Gastrocnemius medialis (tissue), 4 donors: Measurements from ENCODE around the gene PPP1CC. TPM values are rescaled to one million over a fixed set of nuclear protein-coding genes. Genes with fewer than 3 reads are reported as not detected.

ENCODE experiments used
- ATAC-seq, 2 donors: fragments of 150-250 bp; one replicate each; pipeline ENCODE4 v1.9.1; 2016
- DNase-seq, 2 donors: peaks; one replicate each; pipeline ENCODE4 v3.0.0-alpha.2; 2019
- H3K27ac ChIP-seq, 4 donors: fragments of 200-600 bp; sonication (generic); 1 replicate in 1 of 4; 2 replicates in 3 of 4; pipeline ENCODE4 v1.5.1; 2016 to 2018; ENCODE audit warnings: mild to moderate bottlenecking in 2 of 4, moderate library complexity in 1 of 4
- H3K27me3 ChIP-seq, 3 donors: fragments of 200-600 bp; sonication (generic) in 2 of 3; 1 replicate in 1 of 3; 2 replicates in 2 of 3; pipeline versions ENCODE4 v1.5.1 to v1.6.0; 2016 to 2019; ENCODE audit warnings: mild to moderate bottlenecking in 1 of 3, moderate library complexity in 1 of 3
- H3K36me3 ChIP-seq, 2 donors: fragments of 200-600 bp; sonication (generic) in 1 of 2; one replicate each; pipeline ENCODE4 v1.5.1; 2017 to 2018
- H3K4me1 ChIP-seq, 2 donors: fragments of 200-600 bp; sonication (generic) in 1 of 2; one replicate each; pipeline ENCODE4 v1.5.1; 2016 to 2017; ENCODE audit warnings: mild to moderate bottlenecking in 2 of 2
- H3K4me3 ChIP-seq, 4 donors: fragments of 200-600 bp; sonication (generic) in 3 of 4; 1 replicate in 1 of 4; 2 replicates in 3 of 4; pipeline ENCODE4 v1.5.1; 2016 to 2019; ENCODE audit warnings: mild to moderate bottlenecking in 2 of 4
- H3K9me3 ChIP-seq, 3 donors: fragments of 200-600 bp; sonication (generic) in 2 of 3; 1 replicate in 1 of 3; 2 replicates in 2 of 3; pipeline ENCODE4 v1.5.1; 2016 to 2019
- POLR2A ChIP-seq, 2 donors: fragments of 450-650 bp; IDR thresholded peaks; one replicate each; pipeline ENCODE4 v1.6.1; 2017; ENCODE audit warnings: antibody characterized with exemption in 2 of 2, mild to moderate bottlenecking in 2 of 2, moderate library complexity in 2 of 2
- in situ Hi-C, 4 donors: fragments of 200-750 bp; cut with MboI; loops; one replicate each; pipeline versions ENCODE4 v1.15.0 to v1.8.0; 2017; ENCODE audit warnings: low sequenced_read_pairs in 4 of 4
- intact Hi-C: fragments of 100-400 bp; cut with DNase I; formaldehyde crosslinking; loops from one replicate; pipeline ENCODE4 v1.15.1; 2023; ENCODE audit warnings: low total_unique reads
- total RNA-seq, 4 donors: library from RNA; depleted of rRNA; stranded (reverse); fragments of >200 nt; gene quantifications; one replicate each; pipeline versions ENCODE4 v1.1.0 to v1.2.3, GENCODE V29; 2016
- TF ChIP-seq, protein P1 (sequence below), 5 experiments: fragments of 450-650 bp in 3 of 5; fragments of 200-600 bp in 2 of 5; sonication (generic) in 2 of 5; IDR thresholded peaks in 4 of 5; conservative IDR thresholded peaks in 1 of 5; 1 replicate in 4 of 5; 2 replicates in 1 of 5; pipeline ENCODE4 v1.5.1; 2016 to 2019; ENCODE audit warnings: antibody characterized with exemption in 5 of 5, mild to moderate bottlenecking in 3 of 5, moderate library complexity in 3 of 5

The PPP1CC gene
- total RNA-seq, 4 donors from 2014 or later: 96.4 to 226 (median 154) TPM

DNA sequence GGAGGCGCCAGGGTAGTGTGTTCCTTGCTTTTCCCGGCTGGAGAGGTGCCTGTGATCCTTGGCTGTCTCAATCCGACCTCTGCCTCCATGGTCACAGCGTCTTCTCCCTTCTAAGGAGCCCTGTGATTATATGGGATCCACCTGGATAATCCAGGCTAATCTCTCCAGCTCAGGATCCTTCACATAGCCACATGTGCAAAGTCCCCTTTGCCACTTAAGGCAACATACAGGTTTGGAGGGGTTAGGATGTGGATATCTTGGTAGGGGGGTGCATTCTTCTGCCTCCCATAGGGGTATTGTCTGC, 52.6 kb downstream of the PPP1CC start:
- ATAC-seq (no peak), DNase-seq (no peak)
- Histone ChIP-seq H3K9me3 (no peaks in the 10 kb centered on the region), H3K4me3 (peak overlapping the region in 1 of 4 donors; percentile 72), H3K27ac (peak overlapping the region in 3 of 4 donors; percentile 63 to 77 (median 74)), H3K27me3 (peaks cover 0 to 5% (median 0%) of the 10 kb centered on the region in 3 donors), H3K36me3 (no peaks in the 10 kb centered on the region), H3K4me1 (peaks cover 8 to 11% of the 10 kb centered on the region in 2 donors)
- in situ Hi-C loops (loop anchor here in 3 of 4 donors (10.0 kb wide), 2 partner anchors 65 to 75 kb away; partner anchors contain the start of gene TCTN1 (in 2 of the 3)), intact Hi-C loops (no loop called here)
- no peak for TF ChIP-seq POLR2A (IDR thresholded peaks at IDR 0.05)
- TF ChIP-seq, protein P1, sequence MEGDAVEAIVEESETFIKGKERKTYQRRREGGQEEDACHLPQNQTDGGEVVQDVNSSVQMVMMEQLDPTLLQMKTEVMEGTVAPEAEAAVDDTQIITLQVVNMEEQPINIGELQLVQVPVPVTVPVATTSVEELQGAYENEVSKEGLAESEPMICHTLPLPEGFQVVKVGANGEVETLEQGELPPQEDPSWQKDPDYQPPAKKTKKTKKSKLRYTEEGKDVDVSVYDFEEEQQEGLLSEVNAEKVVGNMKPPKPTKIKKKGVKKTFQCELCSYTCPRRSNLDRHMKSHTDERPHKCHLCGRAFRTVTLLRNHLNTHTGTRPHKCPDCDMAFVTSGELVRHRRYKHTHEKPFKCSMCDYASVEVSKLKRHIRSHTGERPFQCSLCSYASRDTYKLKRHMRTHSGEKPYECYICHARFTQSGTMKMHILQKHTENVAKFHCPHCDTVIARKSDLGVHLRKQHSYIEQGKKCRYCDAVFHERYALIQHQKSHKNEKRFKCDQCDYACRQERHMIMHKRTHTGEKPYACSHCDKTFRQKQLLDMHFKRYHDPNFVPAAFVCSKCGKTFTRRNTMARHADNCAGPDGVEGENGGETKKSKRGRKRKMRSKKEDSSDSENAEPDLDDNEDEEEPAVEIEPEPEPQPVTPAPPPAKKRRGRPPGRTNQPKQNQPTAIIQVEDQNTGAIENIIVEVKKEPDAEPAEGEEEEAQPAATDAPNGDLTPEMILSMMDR (IDR thresholded peaks at IDR 0.05 in 4 of 5, conservative IDR thresholded peaks at IDR 0.05 in 1 of 5): no peak

DNA sequence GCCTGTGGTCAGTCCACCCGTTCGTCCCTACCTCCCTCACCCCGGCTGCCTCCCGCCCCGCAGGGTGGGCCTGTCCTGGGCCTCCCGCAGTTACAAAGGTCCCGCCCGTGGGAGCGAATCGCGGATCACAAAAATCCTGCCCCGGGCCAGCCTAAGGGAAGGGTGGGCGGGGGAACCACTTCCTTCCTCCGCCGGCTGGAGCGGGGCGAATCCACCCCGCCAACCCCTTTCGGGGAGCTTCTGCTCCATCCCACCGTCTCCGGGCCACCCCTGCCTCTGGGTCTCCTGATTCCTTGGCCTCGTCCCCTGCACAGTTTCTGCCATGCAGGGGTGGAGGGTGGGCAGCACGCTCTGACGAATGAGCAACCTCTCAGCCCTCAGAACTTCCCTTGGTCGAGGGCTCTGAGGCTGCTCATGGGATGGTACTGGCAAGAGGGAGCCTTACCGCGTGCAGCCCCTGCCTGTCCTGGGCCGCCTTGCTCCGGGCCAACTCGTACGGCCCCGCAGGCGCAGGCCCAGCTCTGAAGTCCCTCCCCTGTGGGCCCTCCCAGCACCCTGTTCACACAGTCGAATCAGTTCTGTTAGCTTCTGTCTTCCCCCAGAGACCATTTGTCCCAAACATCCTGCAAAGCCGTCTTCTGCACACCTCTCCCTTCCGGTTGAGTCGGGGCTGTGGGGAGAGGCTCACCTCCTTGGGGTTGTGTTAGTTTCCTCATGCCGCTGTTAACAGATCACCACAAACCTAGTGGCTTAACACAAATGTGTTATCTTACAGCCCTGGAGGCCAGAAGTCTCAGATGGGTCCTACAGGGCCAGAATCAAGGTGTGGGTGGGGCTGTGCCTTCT, 53.2 kb downstream of the PPP1CC start:
- Histone ChIP-seq H3K27me3 (peaks cover 0 to 5% (median 0%) of the 10 kb centered on the region in 3 donors), H3K4me3 (peak overlapping the region; percentile 69 to 91 (median 74)), H3K36me3 (no peaks in the 10 kb centered on the region), H3K27ac (peak overlapping the region; percentile 63 to 77 (median 72)), H3K4me1 (peaks cover 6 to 11% of the 10 kb centered on the region in 2 donors), H3K9me3 (no peaks in the 10 kb centered on the region)
- ATAC-seq (peak; percentile 55), DNase-seq (peak; percentile 34 to 35)
- in situ Hi-C loops: loop anchor here in 3 of 4 donors (10.0 kb wide), 2 partner anchors 65 to 75 kb away; partner anchors contain the start of gene TCTN1 (in 2 of the 3)
- intact Hi-C loops: no loop called here
- no peak for TF ChIP-seq POLR2A (IDR thresholded peaks at IDR 0.05)
- TF ChIP-seq, protein P1 (IDR thresholded peaks at IDR 0.05 in 4 of 5, conservative IDR thresholded peaks at IDR 0.05 in 1 of 5): no peak

DNA sequence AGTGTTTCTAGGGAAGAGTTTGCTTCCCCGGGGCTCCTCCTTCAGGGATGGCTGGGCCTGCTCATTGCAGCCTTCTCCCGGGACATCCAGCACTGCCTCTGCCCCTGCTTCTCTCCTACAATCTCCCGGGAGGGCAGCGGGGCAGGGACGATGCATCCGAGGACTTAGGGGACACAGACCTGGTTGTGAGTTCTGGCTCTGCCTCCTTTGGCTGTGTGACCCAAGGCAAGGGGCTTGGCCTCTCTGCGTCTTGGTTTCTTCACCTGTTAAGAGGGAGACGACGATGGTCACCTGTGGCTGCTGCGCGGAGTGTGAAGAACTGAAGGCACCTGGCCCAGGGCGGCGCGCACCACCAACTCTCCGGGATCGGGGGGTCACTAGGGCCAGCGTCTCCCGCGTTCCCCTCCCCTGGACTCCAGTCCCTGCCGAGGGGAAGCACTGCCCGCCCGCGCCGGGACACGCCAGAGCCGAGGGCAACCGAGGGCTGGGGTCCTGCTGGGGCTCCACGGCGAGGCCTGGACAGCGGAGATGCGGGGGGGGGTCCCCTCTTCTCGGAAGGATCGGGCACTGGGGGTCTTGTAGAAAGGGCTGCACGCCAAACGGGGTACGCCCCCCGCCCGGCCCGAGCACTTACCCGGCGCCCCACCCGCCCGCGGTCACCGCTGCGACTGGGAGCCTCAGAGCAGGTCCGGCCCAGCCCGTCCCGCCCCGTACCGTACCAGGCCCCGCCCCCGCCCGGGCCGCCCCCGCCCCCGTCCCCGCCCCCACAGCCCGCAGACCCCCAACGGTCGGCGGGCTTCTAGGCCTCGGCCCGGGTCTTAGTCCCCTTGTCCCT, 54.0 kb downstream of the PPP1CC start, which contains the start of gene HVCN1:
Gene HVCN1, minus strand, starts transcription at position 670 of the 835 bp plus-strand sequence. CDS start 5,870 bp downstream, outside the sequence.
- Histone ChIP-seq H3K4me3 (peak within 1 kb of the TSS; percentile 69 to 91 (median 74)), H3K4me1 (peaks cover 0 to 11% of the 10 kb centered on the region in 2 donors), H3K27ac (peak within 1 kb of the TSS; percentile 63 to 77 (median 72)), H3K9me3 (no peaks in the 10 kb centered on the region), H3K27me3 (peaks cover 0 to 5% (median 0%) of the 10 kb centered on the region in 3 donors), H3K36me3 (no peaks in the 10 kb centered on the region)
- intact Hi-C loops (no loop called here), in situ Hi-C loops (no loop called here)
- DNase-seq: peak in 1 of 2 donors; percentile 22
- TF ChIP-seq, protein P1 (IDR thresholded peaks at IDR 0.05 in 4 of 5, conservative IDR thresholded peaks at IDR 0.05 in 1 of 5): no peak
- no peak for TF ChIP-seq POLR2A (IDR thresholded peaks at IDR 0.05)
- ATAC-seq: peak; percentile 63 to 79

DNA sequence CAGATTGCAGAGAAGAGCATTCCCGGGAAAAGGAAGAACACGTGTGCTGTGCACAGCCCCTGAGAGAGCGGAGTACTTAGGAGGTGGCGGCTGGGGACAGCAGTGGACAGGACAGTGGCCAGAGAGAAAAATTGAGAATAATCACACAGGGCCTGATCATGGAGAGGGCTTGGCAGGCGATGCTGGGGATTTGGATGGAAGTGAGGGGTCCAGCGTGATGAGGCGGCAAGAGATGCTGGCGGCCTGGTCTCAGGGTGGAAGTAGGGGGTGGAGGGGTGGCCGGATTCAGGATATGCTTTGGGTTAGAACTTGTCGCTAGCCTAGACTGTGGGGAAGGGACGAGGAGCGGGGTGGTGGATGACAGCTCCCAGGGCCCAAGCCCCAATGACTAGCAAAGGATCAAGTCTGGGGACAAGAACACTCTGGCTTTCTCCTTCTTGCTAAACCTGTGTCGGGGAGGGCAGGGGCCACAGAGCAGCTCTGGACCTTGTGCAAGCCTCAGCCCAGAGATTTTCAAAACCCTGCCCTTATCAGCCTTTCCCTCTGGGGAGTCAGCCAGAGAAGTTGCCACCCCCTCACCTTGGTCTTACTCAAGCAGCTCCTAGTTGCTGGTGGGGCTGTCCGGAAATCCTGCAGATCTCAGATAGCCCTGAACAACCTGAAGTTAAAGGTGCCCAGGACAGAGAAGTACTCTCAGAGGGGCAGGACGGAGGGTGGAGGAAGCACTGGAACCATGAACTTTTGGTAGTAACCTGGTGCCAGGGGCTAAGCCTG, 55.1 kb downstream of the PPP1CC start:
- TF ChIP-seq, protein P1 (IDR thresholded peaks at IDR 0.05 in 4 of 5, conservative IDR thresholded peaks at IDR 0.05 in 1 of 5): no peak
- no peak for TF ChIP-seq POLR2A (IDR thresholded peaks at IDR 0.05)
- DNase-seq: no peak
- no peak for ATAC-seq
- H3K36me3 ChIP-seq: no peaks in the 10 kb centered on the region
- in situ Hi-C loops: no loop called here
- H3K9me3 ChIP-seq: no peaks in the 10 kb centered on the region
- intact Hi-C loops: no loop called here
- H3K4me1 ChIP-seq: peaks cover 0 to 11% of the 10 kb centered on the region in 2 donors
- peaks cover 0 to 5% (median 0%) of the 10 kb centered on the region in 3 donors for H3K27me3 ChIP-seq
- H3K4me3 ChIP-seq: peak overlapping the region in 1 of 4 donors; percentile 72
- H3K27ac ChIP-seq: no peak overlapping the region
